Kidney (tissue), 14 donors: ENCODE data around the gene SCN4B. TPM values are rescaled to one million over a fixed set of nuclear protein-coding genes. Genes with fewer than 3 reads are reported as not detected.
A peak's percentile ranks its signal among the peaks of the same experiment; 100 is the strongest.

Source experiments
- DNase-seq, 5 donors: peaks; one replicate each; pipeline ENCODE4 v3.0.0-alpha.2; 2013 to 2020
- FAIRE-seq: peaks from 2 replicates; lab custom pipeline; 2012; peaks lifted over from hg19 to GRCh38; lab: Jason Lieb, UNC
- H3K27ac ChIP-seq, 2 donors: one replicate each; pipeline ENCODE4 v1.7.0; 2013; ENCODE audit warnings: low read depth in 2 of 2, low read length in 2 of 2, inconsistent platforms in 1 of 2
- H3K27me3 ChIP-seq: one replicate; pipeline ENCODE4 v1.7.1; 2013; ENCODE audit warnings: low read length, inconsistent platforms; ENCODE audit not compliant: control insufficient read depth, insufficient read depth
- H3K36me3 ChIP-seq, 3 donors: one replicate each; pipeline versions ENCODE4 v1.7.0 to v1.7.1; 2013; ENCODE audit warnings: low read length in 3 of 3, control low read depth in 1 of 3, inconsistent platforms in 1 of 3; ENCODE audit not compliant: insufficient read depth in 3 of 3, control insufficient read depth in 2 of 3
- H3K4me1 ChIP-seq, 3 donors: one replicate each; pipeline versions ENCODE4 v1.7.0 to v1.7.1; 2013; ENCODE audit warnings: low read length in 3 of 3, inconsistent platforms in 1 of 3, low read depth in 1 of 3; ENCODE audit not compliant: control insufficient read depth in 2 of 3, insufficient read depth in 2 of 3
- H3K4me3 ChIP-seq, 3 donors: one replicate each; pipeline versions ENCODE4 v1.7.0 to v1.8.1; 2013; ENCODE audit warnings: low read length in 3 of 3, control low read depth in 1 of 3, inconsistent platforms in 1 of 3
- H3K9ac ChIP-seq, 3 donors: one replicate each; pipeline versions ENCODE4 v1.7.0 to v1.7.1; 2013; ENCODE audit warnings: low read length in 3 of 3, control low read depth in 1 of 3, inconsistent platforms in 1 of 3
- H3K9me3 ChIP-seq, 3 donors: one replicate each; pipeline versions ENCODE4 v1.7.0 to v1.7.1; 2013; ENCODE audit warnings: low read length in 3 of 3, control low read depth in 1 of 3, inconsistent platforms in 1 of 3; ENCODE audit not compliant: control insufficient read depth in 2 of 3, insufficient read depth in 1 of 3
- CTCF ChIP-seq: IDR thresholded peaks from 3 replicates; pipeline ENCODE4 v1.5.1; 2012; ENCODE audit warnings: mild to moderate bottlenecking, moderate library complexity, borderline replicate concordance; ENCODE audit not compliant: insufficient read depth; ENCODE audit errors: extremely low read depth
- intact Hi-C: fragments of 100-400 bp; cut with DNase I; formaldehyde crosslinking; loops from one replicate; pipeline ENCODE4 v1.11.1; 2022
- polyA plus RNA-seq: library from polyadenylated mRNA; stranded (reverse); fragments of 350-450 nt; fragmentation: Illumina TruSeq; extraction: RNeasy Lipid Tissue Mini Kit (QIAGEN cat#74804); gene quantifications from one replicate; pipeline ENCODE4 v1.2.3, GENCODE V29; 2014; ENCODE audit warnings: low read depth, low replicate concordance; ENCODE audit not compliant: insufficient read depth
- total RNA-seq: library from RNA; stranded (reverse); fragmentation: NEBNext Ultra II Directional; extraction: Animal tissue kit (Norgen Biotek cat#: 25700); gene quantifications from one replicate; pipeline ENCODE4 v1.2.1, GENCODE V29; 2021
- donor health status: control.
- donor health status: control.
- donor health status: control.
- donor health status: control.
- donor health status: control.
- donor health status: DM: yes; HTN: yes; CAD: no.
- donor health status: Normal renal cell carcinoma (clear cell type).

Gene SCN4B
- total and polyA plus RNA-seq, 2 donors from 2014 or later = 1.4 to 3.5 TPM

GRCh38 chr11:118091690-118092089 is 60.9 kb downstream of the SCN4B start:
- FAIRE-seq = no peak
- Histone ChIP-seq H3K27ac (no peak overlapping the region), H3K9me3 (no peaks in the 10 kb centered on the region), H3K27me3 (no peaks in the 10 kb centered on the region), H3K36me3 (no peaks in the 10 kb centered on the region), H3K4me1 (peaks cover 0 to 10% (median 0%) of the 10 kb centered on the region in 3 donors), H3K4me3 (peak overlapping the region in 1 of 3 donors; percentile 60), H3K9ac (no peak overlapping the region)
- no peak for TF ChIP-seq CTCF
- peak in 1 of 5 donors; percentile 48 for DNase-seq
- intact Hi-C loops = no loop called here

GRCh38 chr11:118090545-118091162 is 62.0 kb downstream of the SCN4B start:
- peaks cover 0 to 7% (median 0%) of the 10 kb centered on the region in 3 donors for H3K4me1 ChIP-seq
- H3K27me3 ChIP-seq = no peaks in the 10 kb centered on the region
- peak overlapping the region in 2 of 3 donors; percentile 37 to 44 for H3K4me3 ChIP-seq
- H3K36me3 ChIP-seq = no peaks in the 10 kb centered on the region
- H3K9ac ChIP-seq = no peak overlapping the region
- no peak for FAIRE-seq
- DNase-seq = no peak
- no peak for TF ChIP-seq CTCF
- no peak overlapping the region for H3K27ac ChIP-seq
- no peaks in the 10 kb centered on the region for H3K9me3 ChIP-seq
- intact Hi-C loops = no loop called here

- DNase-seq = peak in 3 of 5 donors; percentile 35 to 87 (median 82)
- no peak for TF ChIP-seq CTCF
- no peak for FAIRE-seq
- Histone ChIP-seq H3K4me3 (no peak overlapping the region), H3K4me1 (peaks cover 0 to 14% (median 11%) of the 10 kb centered on the region in 3 donors), H3K36me3 (no peaks in the 10 kb centered on the region), H3K27ac (no peak overlapping the region), H3K9me3 (no peaks in the 10 kb centered on the region), H3K9ac (no peak overlapping the region), H3K27me3 (no peaks in the 10 kb centered on the region)
- intact Hi-C loops = no loop called here
Measured at GRCh38 chr11:118088531-118088930, 64.1 kb downstream of the SCN4B start.
